HL-60 (cell line): ENCODE results near the gene NAGA.
"Not testable (repeated sequence)": the region's sequence is repeated elsewhere in the genome, so short reads cannot be mapped to it uniquely, and the experiment has no call there.

Source experiments
- DNase-seq, 2 experiments: peaks; one replicate each; pipeline ENCODE4 v3.0.0-alpha.2; 2010 to 2020; ENCODE audit warnings: low read depth in 1 of 2, low spot score in 1 of 2
- H3K27ac ChIP-seq: fragments of 250-450 bp; sonication (Bioruptor Pico); replicated peaks from 2 replicates; pipeline ENCODE4 v1.5.1; 2020; ENCODE audit warnings: mild to moderate bottlenecking, moderate library complexity
- H3K27me3 ChIP-seq: fragments of 250-450 bp; sonication (Bioruptor Pico); 2 replicates; pipeline ENCODE4 v1.5.1; 2021; ENCODE audit warnings: mild to moderate bottlenecking, moderate library complexity; ENCODE audit not compliant: insufficient read depth, poor library complexity, severe bottlenecking
- H3K4me3 ChIP-seq: replicated peaks from 2 replicates; pipeline ENCODE4 v1.5.1; 2011; ENCODE audit warnings: mild to moderate bottlenecking, control low read depth, low read length; ENCODE audit not compliant: insufficient read depth
- CTCF ChIP-seq: IDR thresholded peaks from one replicate; pipeline ENCODE4 v1.5.1; 2011; ENCODE audit warnings: low read length, control low read depth, inconsistent platforms; ENCODE audit not compliant: insufficient read depth
- GABPA ChIP-seq: IDR thresholded peaks from 2 replicates; pipeline ENCODE4 v1.6.1; 2012; ENCODE audit warnings: low read depth
- POLR2AphosphoS5 ChIP-seq: IDR thresholded peaks from 2 replicates; pipeline ENCODE4 v1.6.1; 2012; ENCODE audit warnings: low read depth
- REST ChIP-seq: IDR thresholded peaks from 2 replicates; pipeline ENCODE4 v1.6.1; 2012; ENCODE audit warnings: low read depth; ENCODE audit not compliant: insufficient replicate concordance
- SPI1 ChIP-seq: IDR thresholded peaks from 2 replicates; pipeline ENCODE4 v1.6.1; 2012; ENCODE audit warnings: low read depth, mild to moderate bottlenecking, borderline replicate concordance

The NAGA gene

GRCh38 chr22:42073621-42074041 lies 3.0 kb upstream of the NAGA start:
- no peak for TF ChIP-seq SPI1
- no peak for TF ChIP-seq POLR2AphosphoS5
- no peak for TF ChIP-seq GABPA
- TF ChIP-seq CTCF = no peak
- TF ChIP-seq REST = no peak
- no peak overlapping the region for H3K27ac ChIP-seq
- DNase-seq = no peak
- H3K27me3 ChIP-seq = no peaks in the 10 kb centered on the region
- no peak overlapping the region for H3K4me3 ChIP-seq

GRCh38 chr22:42072606-42073330 lies 2.2 kb upstream of the NAGA start:
- TF ChIP-seq GABPA = no peak
- TF ChIP-seq CTCF = no peak
- TF ChIP-seq REST = no peak
- TF ChIP-seq POLR2AphosphoS5 = no peak
- TF ChIP-seq SPI1 = no peak
- no peak for DNase-seq
- Histone ChIP-seq H3K27me3 (no peaks in the 10 kb centered on the region), H3K27ac (no peak overlapping the region), H3K4me3 (no peak overlapping the region)

- not testable (repeated sequence) for H3K4me3 ChIP-seq, H3K27me3 ChIP-seq, DNase-seq
- peak overlapping the region; percentile 77; the same call in 1 of the 2 replicates for H3K27ac ChIP-seq
Measured at GRCh38 chr22:42071508-42071907, 896 bp upstream of the NAGA start.

- peak; percentile 57 to 79 for DNase-seq
- TF ChIP-seq CTCF = no peak
- TF ChIP-seq GABPA = no peak
- peak; percentile 77 for TF ChIP-seq SPI1
- no peak for TF ChIP-seq REST
- no peak for TF ChIP-seq POLR2AphosphoS5
- H3K27ac ChIP-seq = peak overlapping the region; percentile 77
- H3K27me3 ChIP-seq = no peaks in the 10 kb centered on the region
- peak overlapping the region; percentile 52 for H3K4me3 ChIP-seq
Measured at GRCh38 chr22:42069801-42070516, 653 bp downstream of the NAGA start.
